ENCODE data around the gene KLHL40.

DNA sequence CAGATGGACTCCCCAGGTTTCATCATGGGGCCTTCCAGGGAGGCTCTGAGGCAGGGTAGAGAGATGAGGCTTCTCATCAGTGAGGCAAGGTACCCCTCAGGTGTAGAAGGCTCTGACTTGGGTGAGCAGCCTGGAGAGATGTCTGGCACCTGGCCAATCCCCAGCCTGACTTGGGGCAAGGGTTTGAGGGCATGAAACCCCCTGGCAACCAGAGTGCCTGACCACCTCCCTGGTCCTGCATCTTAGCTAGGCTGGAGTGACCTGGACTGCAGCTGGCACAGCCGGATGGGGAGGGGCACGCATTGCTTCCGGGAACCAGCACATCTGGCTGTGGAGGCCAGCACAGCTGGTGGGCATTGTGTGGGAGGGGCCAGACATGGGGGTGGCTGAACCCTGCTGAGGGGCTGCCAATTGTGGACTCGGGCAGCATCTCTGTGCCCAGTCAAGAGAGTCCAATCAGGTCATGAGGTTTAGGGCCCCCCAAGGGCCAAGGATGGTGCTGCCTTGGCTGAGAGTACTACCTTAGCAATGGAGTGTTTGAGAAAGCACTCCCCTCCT lies 29.9 kb upstream of the KLHL40 start:
- TF ChIP-seq, protein P1, sequence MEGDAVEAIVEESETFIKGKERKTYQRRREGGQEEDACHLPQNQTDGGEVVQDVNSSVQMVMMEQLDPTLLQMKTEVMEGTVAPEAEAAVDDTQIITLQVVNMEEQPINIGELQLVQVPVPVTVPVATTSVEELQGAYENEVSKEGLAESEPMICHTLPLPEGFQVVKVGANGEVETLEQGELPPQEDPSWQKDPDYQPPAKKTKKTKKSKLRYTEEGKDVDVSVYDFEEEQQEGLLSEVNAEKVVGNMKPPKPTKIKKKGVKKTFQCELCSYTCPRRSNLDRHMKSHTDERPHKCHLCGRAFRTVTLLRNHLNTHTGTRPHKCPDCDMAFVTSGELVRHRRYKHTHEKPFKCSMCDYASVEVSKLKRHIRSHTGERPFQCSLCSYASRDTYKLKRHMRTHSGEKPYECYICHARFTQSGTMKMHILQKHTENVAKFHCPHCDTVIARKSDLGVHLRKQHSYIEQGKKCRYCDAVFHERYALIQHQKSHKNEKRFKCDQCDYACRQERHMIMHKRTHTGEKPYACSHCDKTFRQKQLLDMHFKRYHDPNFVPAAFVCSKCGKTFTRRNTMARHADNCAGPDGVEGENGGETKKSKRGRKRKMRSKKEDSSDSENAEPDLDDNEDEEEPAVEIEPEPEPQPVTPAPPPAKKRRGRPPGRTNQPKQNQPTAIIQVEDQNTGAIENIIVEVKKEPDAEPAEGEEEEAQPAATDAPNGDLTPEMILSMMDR (IDR thresholded peaks at IDR 0.05), result no peak
- TF ChIP-seq EP300 (IDR thresholded peaks at IDR 0.05) (no peak), POLR2AphosphoS5 (IDR thresholded peaks at IDR 0.05) (no peak), POLR2A (IDR thresholded peaks at IDR 0.05) (no peak)

Measured in suprapubic skin (tissue), 4 donors.